DMS 273 treated with DMSO at 0.1 percent for 48 hours (cell line): ENCODE data around the gene DPH6.
"Not testable (repeated sequence)": the region's sequence is repeated elsewhere in the genome, so short reads cannot be mapped to it uniquely, and the experiment has no call there.

Experiments used
- DNase-seq: peaks from one replicate; lab custom pipeline; 2025; lab: John Stamatoyannopoulos, UW

The DPH6 gene

DNA sequence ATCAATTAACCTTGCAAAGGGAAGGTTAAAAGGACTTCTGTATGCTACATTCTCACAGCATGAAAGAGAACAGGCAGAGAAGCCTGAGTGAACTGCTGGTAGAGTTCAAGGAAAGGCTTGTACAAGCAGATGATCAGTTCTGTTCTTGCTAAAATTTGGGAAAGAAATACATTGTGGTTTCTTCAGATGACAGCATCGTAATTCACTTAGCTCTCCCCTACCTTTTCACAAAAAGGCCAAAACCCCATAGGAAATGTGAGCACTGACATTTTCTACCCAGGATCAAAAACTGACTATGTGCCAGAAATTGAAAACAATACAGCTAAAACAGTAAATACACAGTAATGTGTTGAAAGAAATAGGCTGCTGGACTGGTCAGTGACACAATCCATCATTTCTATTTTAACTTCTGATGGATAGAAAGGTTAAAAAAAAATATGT, 216.4 kb downstream of the DPH6 start:
- DNase-seq = no peak

DNA sequence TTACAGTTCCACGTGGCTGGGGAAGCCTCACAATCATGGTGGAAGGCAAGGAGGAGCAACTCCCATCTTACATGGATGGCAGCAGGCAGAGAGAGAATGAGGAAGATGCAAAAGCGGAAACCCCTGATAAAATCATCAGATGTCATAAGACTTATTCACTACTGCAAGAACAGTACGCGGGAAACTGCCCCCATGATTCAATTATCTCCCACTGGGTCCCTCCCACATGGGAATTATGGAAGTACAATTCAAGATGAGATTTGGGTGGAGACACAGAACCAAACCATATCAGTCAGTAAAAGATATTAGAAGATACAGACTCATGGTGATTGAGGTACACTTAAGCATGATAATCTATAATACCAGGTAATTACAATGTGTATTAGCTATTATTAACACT, 217.1 kb downstream of the DPH6 start:
- DNase-seq = not testable (repeated sequence)

- no peak for DNase-seq
Observed at GRCh38 chr15:35327789-35328188, 218.2 kb downstream of the DPH6 start.

- no peak for DNase-seq
Observed at GRCh38 chr15:35325374-35325941, 220.5 kb downstream of the DPH6 start.

GRCh38 chr15:35323141-35323540, 222.8 kb downstream of the DPH6 start:
- no peak for DNase-seq

- no peak for DNase-seq
Observed at GRCh38 chr15:35321926-35322325, 224.0 kb downstream of the DPH6 start.

DNA sequence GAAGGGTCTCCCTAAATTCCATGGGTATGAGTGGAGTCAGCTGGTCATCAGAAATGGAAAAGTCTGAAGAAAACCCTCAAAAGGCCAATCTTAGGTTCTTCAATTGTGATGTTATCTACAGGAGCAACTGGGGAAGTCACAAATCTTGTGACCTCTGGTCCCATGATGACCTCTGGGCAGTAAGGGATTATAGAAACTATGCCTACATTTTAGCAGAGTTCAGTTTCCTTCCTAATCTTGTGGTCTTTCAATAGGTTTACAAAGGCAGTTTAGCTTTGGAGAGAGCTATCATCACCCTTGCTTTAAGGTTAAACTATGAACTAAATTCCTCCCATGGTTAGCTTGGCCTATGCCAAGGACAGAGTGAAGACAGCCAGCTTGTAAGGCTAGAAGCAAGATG, 225.1 kb downstream of the DPH6 start:
- no peak for DNase-seq
